Skin epidermis (tissue), 12 donors: ENCODE results near the gene FNDC3A.

Source experiments
- H3K27ac ChIP-seq, 21 experiments: fragments of 200-600 bp; sonication (generic) in 11 of 21; one replicate each; pipeline ENCODE4 v1.5.0; 2020; ENCODE audit warnings: mild to moderate bottlenecking in 3 of 21, inconsistent platforms in 2 of 21, moderate library complexity in 2 of 21
- H3K4me3 ChIP-seq, 7 experiments: fragments of 200-600 bp; sonication (generic) in 2 of 7; one replicate each; pipeline ENCODE4 v1.5.0; 2020; ENCODE audit warnings: inconsistent platforms in 2 of 7, mild to moderate bottlenecking in 2 of 7, moderate library complexity in 1 of 7

FNDC3A gene

DNA sequence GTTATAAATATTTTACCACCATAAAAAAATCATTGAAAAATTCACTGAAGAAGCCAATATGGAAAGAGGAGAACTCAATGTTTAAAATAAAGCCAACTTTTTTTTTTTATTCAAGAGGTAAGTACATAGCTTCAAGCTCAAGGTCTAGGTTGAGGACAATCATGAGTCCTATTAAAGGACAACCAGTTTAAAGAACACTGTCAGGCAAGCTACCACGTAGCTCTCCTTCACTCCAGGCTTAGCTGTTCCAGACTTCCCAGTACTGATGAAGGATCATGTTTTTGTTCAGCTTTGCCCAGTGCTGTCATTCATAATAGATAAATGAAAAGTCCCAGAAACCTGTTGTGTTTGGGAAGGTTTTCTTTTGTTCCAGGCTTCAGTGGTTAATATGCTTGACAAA lies 234.4 kb downstream of the FNDC3A start:
- no peak overlapping the region for H3K27ac ChIP-seq
- H3K4me3 ChIP-seq: no peak overlapping the region

DNA sequence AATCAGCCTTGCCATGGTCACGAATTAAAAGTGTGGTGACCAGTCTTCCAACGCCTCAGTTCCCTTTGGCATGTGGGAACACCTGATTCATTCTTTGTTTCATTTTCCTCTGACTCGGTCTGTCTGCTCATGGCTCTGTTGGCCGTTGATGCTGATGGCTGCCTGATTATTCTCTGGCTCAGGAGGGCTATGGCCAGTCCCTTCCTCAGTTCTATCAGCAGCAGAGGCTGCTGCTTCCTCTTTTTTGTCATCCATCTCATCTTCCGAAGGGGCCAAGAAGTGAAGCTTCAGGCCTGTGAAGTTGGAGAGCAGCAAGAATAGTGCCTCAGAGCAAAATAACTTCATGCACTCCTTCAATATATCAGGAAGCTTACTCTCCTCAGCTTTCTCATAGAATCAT lies 235.0 kb downstream of the FNDC3A start:
- Histone ChIP-seq H3K4me3 (no peak overlapping the region), H3K27ac (no peak overlapping the region)

GRCh38 chr13:49213539-49213938 lies 237.8 kb downstream of the FNDC3A start:
- no peak overlapping the region for H3K27ac ChIP-seq
- no peak overlapping the region for H3K4me3 ChIP-seq

- H3K4me3 ChIP-seq: no peak overlapping the region
- H3K27ac ChIP-seq: peak overlapping the region in 1 of 21 experiments; percentile 38
Observed at GRCh38 chr13:49213997-49214916, 238.5 kb downstream of the FNDC3A start.

DNA sequence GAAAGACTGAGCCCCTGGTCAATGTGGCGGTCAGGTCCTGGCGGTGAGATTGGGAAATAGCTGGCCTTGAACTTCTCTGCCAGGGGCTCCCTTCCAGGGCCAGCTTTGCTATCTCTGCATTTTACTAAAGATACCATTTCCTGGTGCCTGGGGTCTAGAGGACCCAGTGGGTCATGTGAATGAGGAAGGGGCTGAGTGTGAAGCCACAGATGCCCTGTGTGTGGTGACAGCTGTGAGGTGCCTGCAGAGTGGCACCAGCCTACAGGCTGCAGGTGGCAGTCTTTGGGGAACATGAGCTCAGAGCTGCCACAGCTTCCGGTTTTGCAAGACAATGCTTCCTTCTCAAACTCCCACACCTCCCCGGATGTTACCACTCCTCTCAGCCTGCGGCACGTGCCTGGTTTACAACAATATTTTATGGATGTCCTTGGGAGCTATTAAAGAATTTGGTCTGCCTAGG lies 239.2 kb downstream of the FNDC3A start:
- Histone ChIP-seq H3K27ac (peak overlapping the region in 1 of 21 experiments; percentile 38), H3K4me3 (no peak overlapping the region)

GRCh38 chr13:49216334-49216733 lies 240.6 kb downstream of the FNDC3A start:
- Histone ChIP-seq H3K4me3 (no peak overlapping the region), H3K27ac (no peak overlapping the region)

GRCh38 chr13:49217962-49218492 lies 242.3 kb downstream of the FNDC3A start:
- Histone ChIP-seq H3K4me3 (no peak overlapping the region), H3K27ac (no peak overlapping the region)

GRCh38 chr13:49218493-49219051 lies 242.9 kb downstream of the FNDC3A start:
- no peak overlapping the region for H3K4me3 ChIP-seq
- H3K27ac ChIP-seq: no peak overlapping the region

- Histone ChIP-seq H3K4me3 (peak overlapping the region in 6 of 7 experiments; percentile 21 to 47 (median 35)), H3K27ac (no peak overlapping the region)
Observed at GRCh38 chr13:49219647-49220035, 243.9 kb downstream of the FNDC3A start.

DNA sequence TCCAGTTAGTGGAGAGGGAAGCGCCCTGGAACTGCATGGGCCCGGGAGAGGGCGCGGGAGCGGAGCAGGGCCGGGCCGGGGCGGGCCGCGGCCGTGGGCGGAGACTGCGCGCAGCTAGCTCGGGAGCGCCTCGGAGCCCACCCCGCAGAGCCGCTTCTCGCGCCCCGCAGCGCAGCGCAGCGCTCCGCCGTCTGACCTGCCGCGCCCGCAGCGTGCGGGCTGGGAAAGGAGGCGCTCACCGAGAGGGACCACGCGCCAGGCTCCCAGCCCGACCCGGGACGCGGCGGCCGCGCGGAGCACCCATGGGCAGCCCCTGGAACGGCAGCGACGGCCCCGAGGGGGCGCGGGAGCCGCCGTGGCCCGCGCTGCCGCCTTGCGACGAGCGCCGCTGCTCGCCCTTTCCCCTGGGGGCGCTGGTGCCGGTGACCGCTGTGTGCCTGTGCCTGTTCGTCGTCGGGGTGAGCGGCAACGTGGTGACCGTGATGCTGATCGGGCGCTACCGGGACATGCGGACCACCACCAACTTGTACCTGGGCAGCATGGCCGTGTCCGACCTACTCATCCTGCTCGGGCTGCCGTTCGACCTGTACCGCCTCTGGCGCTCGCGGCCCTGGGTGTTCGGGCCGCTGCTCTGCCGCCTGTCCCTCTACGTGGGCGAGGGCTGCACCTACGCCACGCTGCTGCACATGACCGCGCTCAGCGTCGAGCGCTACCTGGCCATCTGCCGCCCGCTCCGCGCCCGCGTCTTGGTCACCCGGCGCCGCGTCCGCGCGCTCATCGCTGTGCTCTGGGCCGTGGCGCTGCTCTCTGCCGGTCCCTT lies 244.5 kb downstream of the FNDC3A start, which contains the start of gene MLNR:
MLNR (plus strand) TSS at position 303 of the 820 bp plus-strand sequence; CDS start at position 303, 0 bp downstream.
- Histone ChIP-seq H3K27ac (no peak within 1 kb of the TSS), H3K4me3 (peak within 1 kb of the TSS in 6 of 7 experiments; percentile 21 to 47 (median 35))

DNA sequence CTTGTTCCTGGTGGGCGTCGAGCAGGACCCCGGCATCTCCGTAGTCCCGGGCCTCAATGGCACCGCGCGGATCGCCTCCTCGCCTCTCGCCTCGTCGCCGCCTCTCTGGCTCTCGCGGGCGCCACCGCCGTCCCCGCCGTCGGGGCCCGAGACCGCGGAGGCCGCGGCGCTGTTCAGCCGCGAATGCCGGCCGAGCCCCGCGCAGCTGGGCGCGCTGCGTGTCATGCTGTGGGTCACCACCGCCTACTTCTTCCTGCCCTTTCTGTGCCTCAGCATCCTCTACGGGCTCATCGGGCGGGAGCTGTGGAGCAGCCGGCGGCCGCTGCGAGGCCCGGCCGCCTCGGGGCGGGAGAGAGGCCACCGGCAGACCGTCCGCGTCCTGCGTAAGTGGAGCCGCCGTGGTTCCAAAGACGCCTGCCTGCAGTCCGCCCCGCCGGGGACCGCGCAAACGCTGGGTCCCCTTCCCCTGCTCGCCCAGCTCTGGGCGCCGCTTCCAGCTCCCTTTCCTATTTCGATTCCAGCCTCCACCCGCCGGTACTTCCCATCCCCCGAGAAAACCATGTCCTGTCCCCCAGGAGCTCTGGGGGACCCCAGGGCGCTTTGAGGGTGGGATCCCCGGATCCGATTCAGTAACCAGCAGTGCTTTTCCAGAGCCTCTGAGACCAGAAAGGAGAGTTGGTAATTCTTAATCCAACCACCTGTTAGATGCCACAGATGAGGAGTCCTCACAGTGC lies 245.3 kb downstream of the FNDC3A start:
- H3K27ac ChIP-seq: no peak overlapping the region
- peak overlapping the region in 5 of 7 experiments; percentile 21 to 47 (median 36) for H3K4me3 ChIP-seq

- H3K4me3 ChIP-seq: no peak overlapping the region
- H3K27ac ChIP-seq: no peak overlapping the region
Observed at GRCh38 chr13:49221590-49221965, 245.9 kb downstream of the FNDC3A start.

DNA sequence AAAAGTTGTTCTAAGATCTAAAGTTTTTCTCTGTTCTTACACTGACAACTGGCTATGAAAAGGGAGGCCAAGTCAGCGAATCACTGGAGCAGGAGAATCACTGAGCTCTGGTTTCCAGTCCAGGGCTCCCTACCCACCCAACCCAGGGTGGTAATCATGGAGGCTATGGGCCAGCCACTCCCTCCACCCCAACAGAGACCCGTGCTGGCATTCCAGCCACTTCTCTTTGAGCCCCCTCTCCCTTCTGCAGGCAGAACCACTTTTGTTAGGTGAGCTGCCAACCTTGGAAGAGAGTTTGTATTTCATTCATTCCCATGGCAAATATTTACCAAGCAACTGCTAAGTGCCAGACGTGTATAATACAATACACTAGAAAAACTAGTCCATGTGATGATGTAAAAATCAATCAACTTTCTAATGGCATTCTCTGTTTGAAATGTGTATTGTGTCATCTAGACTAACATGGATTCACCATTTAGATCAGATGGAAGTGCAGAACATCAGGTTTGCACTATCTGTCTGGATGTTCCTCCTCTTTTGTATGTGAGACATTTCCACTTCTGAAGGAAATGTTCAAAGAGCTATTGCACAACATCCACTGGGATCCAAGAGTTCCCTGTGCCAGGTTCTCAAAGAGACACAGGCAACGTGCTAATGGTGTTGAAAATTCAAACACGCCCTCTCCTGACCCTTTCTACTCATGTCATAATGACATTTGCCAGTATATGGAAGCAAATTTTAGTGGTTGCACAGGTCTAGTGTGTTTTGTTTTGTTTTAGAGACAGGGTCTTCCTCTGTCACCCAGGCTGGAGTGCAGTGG lies 249.7 kb downstream of the FNDC3A start:
- Histone ChIP-seq H3K27ac (no peak overlapping the region), H3K4me3 (no peak overlapping the region)

- no peak overlapping the region for H3K4me3 ChIP-seq
- no peak overlapping the region for H3K27ac ChIP-seq
Observed at GRCh38 chr13:49226613-49227012, 250.9 kb downstream of the FNDC3A start.

GRCh38 chr13:49234741-49235140 lies 259.0 kb downstream of the FNDC3A start:
- no peak overlapping the region for H3K27ac ChIP-seq
- no peak overlapping the region for H3K4me3 ChIP-seq

DNA sequence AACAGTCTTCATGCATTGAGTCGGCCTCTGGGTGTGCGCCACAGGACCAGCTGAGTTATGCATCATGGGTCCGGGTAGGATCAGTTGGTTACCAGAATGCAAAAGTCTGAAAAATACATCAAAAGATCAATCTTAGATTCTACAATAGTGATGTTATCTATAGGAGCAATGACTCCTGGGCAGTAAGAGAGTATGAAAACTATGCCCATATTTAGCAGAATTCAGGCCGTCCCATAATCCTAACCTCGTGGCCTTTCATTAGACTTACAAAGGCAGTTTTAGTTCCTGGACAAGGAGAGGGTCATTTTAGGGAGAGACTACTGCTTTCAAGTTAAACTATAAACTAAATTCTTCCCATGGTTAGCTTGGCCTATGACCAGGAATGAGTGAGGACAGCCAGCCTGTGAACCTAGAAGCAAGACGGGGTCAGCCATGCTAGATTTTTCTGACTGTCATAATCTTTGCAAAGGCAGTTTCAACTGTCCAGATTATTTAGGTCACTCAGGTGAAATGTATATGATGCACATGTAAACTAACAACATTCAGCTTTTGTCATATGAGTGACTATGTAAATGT lies 260.2 kb downstream of the FNDC3A start:
- Histone ChIP-seq H3K4me3 (no peak overlapping the region), H3K27ac (no peak overlapping the region)

- Histone ChIP-seq H3K27ac (no peak overlapping the region), H3K4me3 (no peak overlapping the region)
Observed at GRCh38 chr13:49238621-49239020, 262.9 kb downstream of the FNDC3A start.

- Histone ChIP-seq H3K4me3 (no peak overlapping the region), H3K27ac (no peak overlapping the region)
Observed at GRCh38 chr13:49240017-49240416, 264.3 kb downstream of the FNDC3A start.
